Parietal lobe (tissue), 1 donor: ENCODE measurements around the gene UBE2D1. TPM values are rescaled to one million over a fixed set of nuclear protein-coding genes. Genes with fewer than 3 reads are reported as not detected.

Experiments
- total RNA-seq: library from RNA; depleted of rRNA; stranded (reverse); fragments of >200 nt; gene quantifications from one replicate; pipeline ENCODE4 v1.2.3, GENCODE V29; 2014

The UBE2D1 gene
- 60.1 TPM for total RNA-seq

DNA sequence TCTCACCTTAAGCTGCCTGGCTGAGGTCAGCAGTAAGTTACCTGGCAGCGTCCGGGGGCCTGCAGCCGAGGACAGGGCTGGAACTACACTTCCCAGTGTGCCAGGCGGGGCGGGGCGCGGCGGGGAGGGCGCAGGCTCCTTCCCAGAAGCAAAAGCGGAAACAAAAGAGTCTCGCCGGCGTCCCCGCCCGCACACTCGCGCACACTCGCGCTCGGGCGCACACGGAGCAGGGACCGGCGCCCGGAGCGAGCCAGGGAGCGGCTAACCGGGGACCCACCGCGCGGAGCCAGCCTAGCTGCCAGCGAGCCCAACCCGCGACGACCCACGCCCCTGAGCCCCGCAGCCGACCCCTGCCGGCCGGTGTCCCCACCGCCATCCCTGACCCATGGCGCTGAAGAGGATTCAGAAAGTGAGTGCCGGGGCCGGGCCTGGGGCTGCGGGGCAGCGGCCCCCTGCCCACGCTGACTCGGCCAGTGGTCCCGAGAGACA lies at the start of gene UBE2D1:
UBE2D1 (plus strand) TSS at position 190 of the 489 bp plus-strand sequence; CDS start at position 386, 196 bp downstream.

GRCh38 chr10:58384999-58385783 lies 50.4 kb downstream of the UBE2D1 start, which contains the start of gene TFAM:
Gene TFAM, plus strand, starts transcription at chr10:58385410. Its CDS starts 138 bp downstream, at chr10:58385548.

Other genes with a start within 250 kb of the UBE2D1 start
- gene IPMK, start 67.1 kb upstream of the UBE2D1 start, total RNA-seq: 23.2 TPM
- 17.2 TPM for gene CISD1, start 65.8 kb upstream of the UBE2D1 start, total RNA-seq
- 39.4 TPM for gene TFAM, start 50.4 kb downstream of the UBE2D1 start, total RNA-seq
- gene BICC1, start 177.9 kb downstream of the UBE2D1 start, total RNA-seq: 4.7 TPM